ENCODE measurements around the gene TUBB1.

Gene TUBB1

GRCh38 chr20:59019217-59019616, at the start of gene TUBB1:
TSS of gene TUBB1 (plus strand) at chr20:59019429. CDS start at chr20:59019523, 94 bp downstream.
- TF ChIP-seq CTCF (IDR thresholded peaks at IDR 0.05; ENCODE audit: insufficient read depth, low read depth, low read length, missing control alignments): no peak
- no peak for DNase-seq (ENCODE audit: low read depth)
- no peak within 1 kb of the TSS for H3K4me3 ChIP-seq (ENCODE audit: low read depth, low read length)

GRCh38 chr20:58969439-58969838, 49.8 kb upstream of the TUBB1 start:
- no peak overlapping the region for H3K4me3 ChIP-seq (ENCODE audit: low read depth, low read length)
- DNase-seq (ENCODE audit: low read depth): no peak
- no peak for TF ChIP-seq CTCF (IDR thresholded peaks at IDR 0.05; ENCODE audit: insufficient read depth, low read depth, low read length, missing control alignments)

- TF ChIP-seq CTCF (IDR thresholded peaks at IDR 0.05; ENCODE audit: insufficient read depth, low read depth, low read length, missing control alignments): no peak
- no peak overlapping the region for H3K4me3 ChIP-seq (ENCODE audit: low read depth, low read length)
- DNase-seq (ENCODE audit: low read depth): no peak
Measured at GRCh38 chr20:58970146-58970545, 49.1 kb upstream of the TUBB1 start.

- H3K4me3 ChIP-seq (ENCODE audit: low read depth, low read length): no peak overlapping the region
- no peak for DNase-seq (ENCODE audit: low read depth)
- no peak for TF ChIP-seq CTCF (IDR thresholded peaks at IDR 0.05; ENCODE audit: insufficient read depth, low read depth, low read length, missing control alignments)
Measured at GRCh38 chr20:58971429-58971828, 47.8 kb upstream of the TUBB1 start.

- no peak overlapping the region for H3K4me3 ChIP-seq (ENCODE audit: low read depth, low read length)
- no peak for DNase-seq (ENCODE audit: low read depth)
- TF ChIP-seq CTCF (IDR thresholded peaks at IDR 0.05; ENCODE audit: insufficient read depth, low read depth, low read length, missing control alignments): no peak
Measured at GRCh38 chr20:58973179-58973578, 46.0 kb upstream of the TUBB1 start.

GRCh38 chr20:58973866-58974265, 45.4 kb upstream of the TUBB1 start:
- no peak for TF ChIP-seq CTCF (IDR thresholded peaks at IDR 0.05; ENCODE audit: insufficient read depth, low read depth, low read length, missing control alignments)
- no peak overlapping the region for H3K4me3 ChIP-seq (ENCODE audit: low read depth, low read length)
- no peak for DNase-seq (ENCODE audit: low read depth)

- TF ChIP-seq CTCF (IDR thresholded peaks at IDR 0.05; ENCODE audit: insufficient read depth, low read depth, low read length, missing control alignments): no peak
Measured at GRCh38 chr20:58975353-58975752, 43.9 kb upstream of the TUBB1 start.

More at GRCh38 chr20:58975353-58975752, 43.9 kb upstream of the TUBB1 start:
- no peak overlapping the region for H3K4me3 ChIP-seq (ENCODE audit: low read depth, low read length)
- no peak for DNase-seq (ENCODE audit: low read depth)

All from GM12865 (cell line).